WTC11 (cell line): ENCODE measurements around the gene SMOC1.

Experiments used
- ATF2 ChIP-seq: sonication (generic); formaldehyde crosslinking; IDR thresholded peaks from 2 replicates; pipeline ENCODE4 v1.8.1; 2022; ENCODE audit warnings: low read depth, missing genetic modification reagents, borderline replicate concordance
- ATF3 ChIP-seq: sonication (generic); formaldehyde crosslinking; conservative IDR thresholded peaks from 2 replicates; pipeline ENCODE4 v1.8.1; 2022; ENCODE audit warnings: mild to moderate bottlenecking, missing genetic modification reagents
- CTCF ChIP-seq: fragments of 200-600 bp; IDR thresholded peaks from 2 replicates; pipeline ENCODE4 v1.8.0; 2022; ENCODE audit warnings: antibody characterized with exemption
- ETV6 ChIP-seq: sonication (generic); formaldehyde crosslinking; IDR thresholded peaks from 2 replicates; pipeline ENCODE4 v1.8.1; 2022; ENCODE audit warnings: mild to moderate bottlenecking, missing genetic modification reagents
- FOXK1 ChIP-seq: sonication (generic); formaldehyde crosslinking; IDR thresholded peaks from 2 replicates; pipeline ENCODE4 v1.8.0; 2022; ENCODE audit warnings: mild to moderate bottlenecking, moderate library complexity, missing genetic modification reagents
- NFE2L1 ChIP-seq: sonication (generic); formaldehyde crosslinking; IDR thresholded peaks from 2 replicates; pipeline ENCODE4 v1.8.1; 2023; ENCODE audit warnings: missing genetic modification reagents
- NFYB ChIP-seq: sonication (generic); formaldehyde crosslinking; conservative IDR thresholded peaks from 2 replicates; pipeline ENCODE4 v1.8.0; 2022; ENCODE audit warnings: low read depth, missing genetic modification reagents
- RELA ChIP-seq: sonication (generic); formaldehyde crosslinking; IDR thresholded peaks from 2 replicates; pipeline ENCODE4 v1.8.1; 2022; ENCODE audit warnings: missing genetic modification reagents, mild to moderate bottlenecking, borderline replicate concordance
- TEAD4 ChIP-seq: sonication (generic); formaldehyde crosslinking; IDR thresholded peaks from 2 replicates; pipeline ENCODE4 v1.8.0; 2022; ENCODE audit warnings: mild to moderate bottlenecking, missing genetic modification reagents
- TF ChIP-seq, protein P1 (sequence below): sonication (generic); formaldehyde crosslinking; IDR thresholded peaks from 2 replicates; pipeline ENCODE4 v1.8.1; 2023; ENCODE audit warnings: mild to moderate bottlenecking, missing genetic modification reagents, moderate library complexity
- TF ChIP-seq, protein P2 (sequence below): sonication (generic); formaldehyde crosslinking; IDR thresholded peaks from 2 replicates; pipeline ENCODE4 v1.8.1; 2023; ENCODE audit warnings: mild to moderate bottlenecking, missing genetic modification reagents, moderate library complexity
- TF ChIP-seq, protein P3 (sequence below): sonication (generic); formaldehyde crosslinking; IDR thresholded peaks from 2 replicates; pipeline ENCODE4 v1.8.0; 2022; ENCODE audit warnings: mild to moderate bottlenecking, missing genetic modification reagents

- TF ChIP-seq CTCF = no peak
- TF ChIP-seq NFE2L1 (CRISPR knock-in tag) = no peak
- no peak for TF ChIP-seq ATF2 (CRISPR knock-in tag)
- TF ChIP-seq, protein P1, sequence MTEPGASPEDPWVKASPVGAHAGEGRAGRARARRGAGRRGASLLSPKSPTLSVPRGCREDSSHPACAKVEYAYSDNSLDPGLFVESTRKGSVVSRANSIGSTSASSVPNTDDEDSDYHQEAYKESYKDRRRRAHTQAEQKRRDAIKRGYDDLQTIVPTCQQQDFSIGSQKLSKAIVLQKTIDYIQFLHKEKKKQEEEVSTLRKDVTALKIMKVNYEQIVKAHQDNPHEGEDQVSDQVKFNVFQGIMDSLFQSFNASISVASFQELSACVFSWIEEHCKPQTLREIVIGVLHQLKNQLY (CRISPR knock-in tag) = no peak
- TF ChIP-seq RELA = no peak
- TF ChIP-seq, protein P2, sequence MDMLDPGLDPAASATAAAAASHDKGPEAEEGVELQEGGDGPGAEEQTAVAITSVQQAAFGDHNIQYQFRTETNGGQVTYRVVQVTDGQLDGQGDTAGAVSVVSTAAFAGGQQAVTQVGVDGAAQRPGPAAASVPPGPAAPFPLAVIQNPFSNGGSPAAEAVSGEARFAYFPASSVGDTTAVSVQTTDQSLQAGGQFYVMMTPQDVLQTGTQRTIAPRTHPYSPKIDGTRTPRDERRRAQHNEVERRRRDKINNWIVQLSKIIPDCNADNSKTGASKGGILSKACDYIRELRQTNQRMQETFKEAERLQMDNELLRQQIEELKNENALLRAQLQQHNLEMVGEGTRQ (CRISPR knock-in tag) = no peak
- TF ChIP-seq, protein P3, sequence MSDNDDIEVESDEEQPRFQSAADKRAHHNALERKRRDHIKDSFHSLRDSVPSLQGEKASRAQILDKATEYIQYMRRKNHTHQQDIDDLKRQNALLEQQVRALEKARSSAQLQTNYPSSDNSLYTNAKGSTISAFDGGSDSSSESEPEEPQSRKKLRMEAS (CRISPR knock-in tag) = no peak
- no peak for TF ChIP-seq ATF3
- TF ChIP-seq TEAD4 (CRISPR knock-in tag) = no peak
- no peak for TF ChIP-seq ETV6 (CRISPR knock-in tag)
- no peak for TF ChIP-seq NFYB (CRISPR knock-in tag)
- no peak for TF ChIP-seq FOXK1 (CRISPR knock-in tag)
Observed at GRCh38 chr14:69882915-69883314, 3.7 kb downstream of the SMOC1 start.
